Tibial nerve (tissue), 4 donors: Measurements from ENCODE around the gene DOHH.

Experiments
- EP300 ChIP-seq, 2 donors: sonication (generic); formaldehyde crosslinking; IDR thresholded peaks; one replicate each; pipeline ENCODE4 v1.6.1; 2017; ENCODE audit warnings: antibody characterized with exemption in 2 of 2, mild to moderate bottlenecking in 1 of 2
- TF ChIP-seq, protein P1 (sequence below), 5 experiments: fragments of 200-600 bp in 3 of 5; fragments of 450-650 bp in 2 of 5; sonication (generic) in 3 of 5; IDR thresholded peaks; one replicate each; pipeline ENCODE4 v1.5.1; 2016 to 2019; ENCODE audit warnings: antibody characterized with exemption in 5 of 5, mild to moderate bottlenecking in 3 of 5, moderate library complexity in 2 of 5

DNA sequence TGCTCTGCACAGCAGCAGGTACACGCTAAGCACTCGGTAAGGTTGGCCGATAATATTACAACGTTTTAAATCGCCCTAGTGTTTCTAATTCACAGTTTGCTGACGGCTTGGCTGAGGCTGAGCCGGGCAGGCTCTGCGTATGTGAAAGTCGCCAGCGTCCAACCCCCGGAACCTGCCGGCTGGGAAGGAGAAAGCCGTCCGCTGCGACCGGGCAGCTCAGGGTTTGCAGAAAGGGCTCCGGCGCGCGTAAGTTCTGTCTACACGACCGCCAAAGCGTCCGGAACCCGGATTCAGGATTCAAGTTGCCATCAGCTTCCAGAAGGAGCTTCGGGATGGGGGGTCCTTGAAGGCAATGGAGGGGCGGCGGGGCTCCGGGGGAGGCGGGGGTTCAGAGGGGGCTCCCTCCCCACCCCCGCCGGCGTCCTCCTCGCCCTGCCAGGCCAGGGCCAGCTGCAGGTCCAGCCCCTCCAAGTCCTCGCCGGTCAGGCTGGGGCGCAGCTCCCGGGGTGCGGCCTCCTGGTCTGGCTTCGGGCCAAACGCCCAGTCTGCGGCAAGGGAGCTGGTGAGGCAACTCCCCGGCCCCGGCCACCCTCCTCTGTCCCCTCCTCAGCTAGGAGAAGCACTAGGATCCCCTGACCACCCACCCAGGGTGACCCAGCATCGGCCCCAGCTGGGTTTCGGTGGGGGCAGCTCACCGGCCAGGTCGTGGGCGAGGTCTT is 17.8 kb downstream of the DOHH start:
- TF ChIP-seq EP300 (IDR thresholded peaks at IDR 0.05), result no peak
- TF ChIP-seq, protein P1, sequence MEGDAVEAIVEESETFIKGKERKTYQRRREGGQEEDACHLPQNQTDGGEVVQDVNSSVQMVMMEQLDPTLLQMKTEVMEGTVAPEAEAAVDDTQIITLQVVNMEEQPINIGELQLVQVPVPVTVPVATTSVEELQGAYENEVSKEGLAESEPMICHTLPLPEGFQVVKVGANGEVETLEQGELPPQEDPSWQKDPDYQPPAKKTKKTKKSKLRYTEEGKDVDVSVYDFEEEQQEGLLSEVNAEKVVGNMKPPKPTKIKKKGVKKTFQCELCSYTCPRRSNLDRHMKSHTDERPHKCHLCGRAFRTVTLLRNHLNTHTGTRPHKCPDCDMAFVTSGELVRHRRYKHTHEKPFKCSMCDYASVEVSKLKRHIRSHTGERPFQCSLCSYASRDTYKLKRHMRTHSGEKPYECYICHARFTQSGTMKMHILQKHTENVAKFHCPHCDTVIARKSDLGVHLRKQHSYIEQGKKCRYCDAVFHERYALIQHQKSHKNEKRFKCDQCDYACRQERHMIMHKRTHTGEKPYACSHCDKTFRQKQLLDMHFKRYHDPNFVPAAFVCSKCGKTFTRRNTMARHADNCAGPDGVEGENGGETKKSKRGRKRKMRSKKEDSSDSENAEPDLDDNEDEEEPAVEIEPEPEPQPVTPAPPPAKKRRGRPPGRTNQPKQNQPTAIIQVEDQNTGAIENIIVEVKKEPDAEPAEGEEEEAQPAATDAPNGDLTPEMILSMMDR (IDR thresholded peaks at IDR 0.05), result no peak
